CD4-positive, alpha-beta T cell treated with Interleukin-15 for 1 hour (primary cell): ENCODE data around the gene VSTM4.

ENCODE experiments used
- DNase-seq: peaks from one replicate; pipeline ENCODE4 v3.0.0-alpha.2; 2020

The VSTM4 gene

GRCh38 chr10:49036638-49037037 lies 78.7 kb downstream of the VSTM4 start:
- no peak for DNase-seq

- no peak for DNase-seq
These were observed 79.4 kb downstream of the VSTM4 start for GRCh38 chr10:49035920-49036319.

GRCh38 chr10:49034925-49035324 lies 80.4 kb downstream of the VSTM4 start:
- no peak for DNase-seq

- no peak for DNase-seq
These were observed 81.4 kb downstream of the VSTM4 start for GRCh38 chr10:49033939-49034338.

- DNase-seq = no peak
These were observed 85.7 kb downstream of the VSTM4 start for GRCh38 chr10:49029666-49030065.

- no peak for DNase-seq
These were observed 86.7 kb downstream of the VSTM4 start for GRCh38 chr10:49028639-49029038.

- DNase-seq = no peak
These were observed 89.9 kb downstream of the VSTM4 start for GRCh38 chr10:49025347-49025983.

- no peak for DNase-seq
These were observed 90.8 kb downstream of the VSTM4 start for GRCh38 chr10:49024484-49024883.

GRCh38 chr10:49023752-49024151 lies 91.6 kb downstream of the VSTM4 start:
- DNase-seq = no peak

GRCh38 chr10:49023071-49023470 lies 92.3 kb downstream of the VSTM4 start:
- no peak for DNase-seq

- DNase-seq = no peak
These were observed 93.6 kb downstream of the VSTM4 start for GRCh38 chr10:49021685-49022084.

GRCh38 chr10:49015700-49016099 lies 99.6 kb downstream of the VSTM4 start:
- no peak for DNase-seq

GRCh38 chr10:49012603-49013002 lies 102.7 kb downstream of the VSTM4 start:
- no peak for DNase-seq

- DNase-seq = no peak
These were observed 103.6 kb downstream of the VSTM4 start for GRCh38 chr10:49011756-49012155.

- no peak for DNase-seq
These were observed 104.5 kb downstream of the VSTM4 start for GRCh38 chr10:49010865-49011264.

GRCh38 chr10:49010295-49010694 lies 105.0 kb downstream of the VSTM4 start:
- no peak for DNase-seq

- DNase-seq = no peak
These were observed 105.9 kb downstream of the VSTM4 start for GRCh38 chr10:49009199-49009979.

GRCh38 chr10:49008505-49009198 lies 106.7 kb downstream of the VSTM4 start:
- no peak for DNase-seq

GRCh38 chr10:49008091-49008490 lies 107.2 kb downstream of the VSTM4 start:
- no peak for DNase-seq

GRCh38 chr10:49007129-49007528 lies 108.2 kb downstream of the VSTM4 start:
- no peak for DNase-seq

GRCh38 chr10:49005270-49005669 lies 110.1 kb downstream of the VSTM4 start:
- no peak for DNase-seq

- no peak for DNase-seq
These were observed 113.3 kb downstream of the VSTM4 start for GRCh38 chr10:49001870-49002672.

GRCh38 chr10:49001402-49001801 lies 113.9 kb downstream of the VSTM4 start:
- DNase-seq = no peak
